KBM-7 (cell line): ENCODE data around the gene SP140.

Experiments used
- DNase-seq: peaks from one replicate; pipeline ENCODE4 v3.0.0-alpha.2; 2015
- in situ Hi-C: fragments of 300-500 bp; cut with MboI; formaldehyde crosslinking; loops from 2 replicates; pipeline ENCODE4 v1.14.3; 2020; ENCODE audit warnings: low sequenced_read_pairs, low pct_unique_long_range_greater_than_20kb, mixed read lengths

The SP140 gene

GRCh38 chr2:230346921-230347533 lies 121.5 kb downstream of the SP140 start:
- DNase-seq: no peak
- in situ Hi-C loops: no loop called here

DNA sequence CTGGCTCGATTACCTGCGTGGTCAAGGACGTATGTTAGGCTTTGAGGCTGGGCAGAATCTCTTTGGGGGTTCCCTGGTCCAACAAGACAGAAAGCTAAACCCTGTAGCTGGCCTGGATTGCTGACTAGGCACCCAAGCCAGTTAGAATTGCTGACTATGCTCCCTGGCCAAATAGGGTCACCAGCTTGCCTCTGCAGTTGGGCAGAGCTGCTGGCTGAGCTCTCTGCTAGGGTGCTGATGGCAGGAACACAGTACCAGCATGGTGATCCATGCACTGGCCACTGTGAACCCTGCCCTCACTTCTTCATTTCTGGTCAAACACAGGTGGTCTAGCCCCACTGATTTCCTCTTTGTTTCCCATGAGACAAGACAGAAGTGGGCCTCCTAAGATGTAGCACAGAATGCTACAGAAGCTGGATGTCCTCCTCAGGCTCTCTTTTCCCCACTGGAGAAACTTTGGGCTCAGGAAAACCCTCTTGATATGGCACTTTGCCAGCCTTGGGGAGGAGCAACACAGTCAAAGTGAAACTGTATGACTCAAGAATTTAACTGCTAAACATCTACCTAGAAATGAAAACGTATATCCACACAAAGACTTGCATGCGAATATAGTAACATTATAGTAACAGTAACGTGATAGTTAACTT lies 122.2 kb downstream of the SP140 start:
- no peak for DNase-seq
- in situ Hi-C loops: no loop called here

- no peak for DNase-seq
- in situ Hi-C loops: no loop called here
These were observed 123.3 kb downstream of the SP140 start for GRCh38 chr2:230348787-230349186.

- in situ Hi-C loops: no loop called here
- DNase-seq: no peak
These were observed 130.5 kb downstream of the SP140 start for GRCh38 chr2:230356084-230356483.

- in situ Hi-C loops: no loop called here
- no peak for DNase-seq
These were observed 132.8 kb downstream of the SP140 start for GRCh38 chr2:230358305-230358704.

DNA sequence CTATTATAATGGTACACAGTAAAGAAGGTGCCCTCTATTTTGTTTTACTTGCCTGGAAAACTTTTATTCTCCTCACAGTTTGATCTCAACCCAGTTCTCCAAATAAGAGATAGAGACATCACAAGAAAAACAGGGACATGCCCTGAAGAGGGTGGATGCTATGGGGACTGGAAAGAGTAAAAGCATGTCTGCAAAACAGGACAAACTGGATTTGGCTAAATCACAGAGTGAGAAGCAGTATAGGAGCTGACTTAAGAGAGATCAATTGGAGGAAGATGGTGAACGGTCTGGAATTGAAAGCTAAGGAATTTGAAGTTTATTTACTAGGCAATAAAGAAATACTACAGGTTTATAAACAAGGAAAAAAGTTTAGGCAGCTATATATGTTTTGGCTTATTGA lies 134.5 kb downstream of the SP140 start:
- in situ Hi-C loops: no loop called here
- DNase-seq: no peak

DNA sequence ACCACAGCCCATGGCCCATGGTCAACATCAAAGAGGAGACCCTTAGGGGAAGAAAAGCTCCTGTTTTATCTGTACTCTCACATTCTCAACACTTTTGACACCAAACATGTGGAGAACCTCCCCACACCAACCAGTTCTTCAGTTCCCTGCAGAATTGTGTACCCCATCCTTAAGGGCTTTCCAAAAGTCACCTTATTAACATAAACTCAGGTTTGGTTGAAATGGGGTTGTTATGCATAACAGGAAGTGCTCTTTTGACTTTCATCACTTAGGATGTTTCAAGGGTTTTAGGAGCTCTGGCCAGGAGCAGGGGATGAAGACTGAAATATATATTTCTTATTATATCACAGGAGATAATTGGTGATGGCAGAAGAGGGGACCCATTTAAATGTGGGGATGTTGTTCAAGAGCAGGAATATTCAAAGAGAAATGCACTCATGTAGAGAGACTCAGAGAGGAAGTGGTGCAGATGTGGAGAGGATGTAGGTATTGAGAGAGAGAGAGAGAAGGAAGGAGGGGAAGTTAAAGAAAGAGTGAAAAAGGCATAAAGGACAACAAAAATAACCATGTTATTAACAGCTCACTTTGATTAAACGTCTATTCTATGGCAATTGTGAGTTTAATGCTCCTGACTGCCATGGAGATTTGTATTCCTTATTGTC lies 136.6 kb downstream of the SP140 start:
- in situ Hi-C loops: no loop called here
- no peak for DNase-seq
